Stimulated activated effector memory CD8-positive, alpha-beta T cell treated with anti-CD3 and anti-CD28 coated beads, Interleukin-12 subunit alpha, Interleukin-12 subunit beta, amount 100 ng/mL, for 72 hours (primary cell): ENCODE results near the gene ALG1.
"Not testable (repeated sequence)": the region's sequence is repeated elsewhere in the genome, so short reads cannot be mapped to it uniquely, and the experiment has no call there.

Source experiments
- ATAC-seq: fragments of 150-1000 bp; cut with Tn5 transposase; 2 replicates; pipeline ENCODE4 v1.10.0; 2021
- DNase-seq, 2 donors: peaks; one replicate each; pipeline ENCODE4 v3.0.0; 2021 to 2022; ENCODE audit warnings: low spot score in 2 of 2
- H3K27ac Mint-ChIP-seq: one replicate; pipeline ENCODE4 v1.8.0; 2022; ENCODE audit warnings: mild to moderate bottlenecking, mixed read lengths
- H3K36me3 Mint-ChIP-seq: one replicate; pipeline ENCODE4 v1.8.0; 2022; ENCODE audit warnings: mild to moderate bottlenecking, mixed read lengths
- H3K4me1 Mint-ChIP-seq: one replicate; pipeline ENCODE4 v1.8.0; 2022; ENCODE audit warnings: mixed read lengths
- H3K4me3 Mint-ChIP-seq: one replicate; pipeline ENCODE4 v1.8.0; 2022; ENCODE audit warnings: mild to moderate bottlenecking, mixed read lengths
- H3K9me3 Mint-ChIP-seq: one replicate; pipeline ENCODE4 v1.8.0; 2022; ENCODE audit warnings: mixed read lengths

ALG1 gene

GRCh38 chr16:5036228-5037156, 35.2 kb upstream of the ALG1 start:
- DNase-seq, result no peak
- Mint-ChIP-seq H3K27ac (no peak overlapping the region), H3K36me3 (no peaks in the 10 kb centered on the region), H3K9me3 (no peaks in the 10 kb centered on the region), H3K4me1 (peaks cover 29% of the 10 kb centered on the region), H3K4me3 (no peak overlapping the region)
- no peak for ATAC-seq

- peak overlapping the region; percentile 51 for H3K27ac Mint-ChIP-seq
- peaks cover 4% of the 10 kb centered on the region for H3K36me3 Mint-ChIP-seq
- peaks cover 8% of the 10 kb centered on the region for H3K4me1 Mint-ChIP-seq
- H3K9me3 Mint-ChIP-seq, result no peaks in the 10 kb centered on the region
- no peak overlapping the region for H3K4me3 Mint-ChIP-seq
- ATAC-seq (no peak), DNase-seq (no peak)
Observed at GRCh38 chr16:5040451-5040850, 31.2 kb upstream of the ALG1 start.

- Mint-ChIP-seq H3K36me3 (peaks cover 4% of the 10 kb centered on the region), H3K4me1 (peaks cover 8% of the 10 kb centered on the region)
Observed at GRCh38 chr16:5041600-5042133, 30.0 kb upstream of the ALG1 start.

GRCh38 chr16:5042574-5043171, 29.0 kb upstream of the ALG1 start:
- DNase-seq (no peak), ATAC-seq (no peak)
- no peak overlapping the region for H3K27ac Mint-ChIP-seq
- peaks cover 4% of the 10 kb centered on the region for H3K36me3 Mint-ChIP-seq
- no peak overlapping the region for H3K4me3 Mint-ChIP-seq
- peaks cover 8% of the 10 kb centered on the region for H3K4me1 Mint-ChIP-seq
- no peaks in the 10 kb centered on the region for H3K9me3 Mint-ChIP-seq

More at GRCh38 chr16:5041600-5042133, 30.0 kb upstream of the ALG1 start:
- DNase-seq, result no peak
- Mint-ChIP-seq H3K9me3 (no peaks in the 10 kb centered on the region), H3K27ac (no peak overlapping the region), H3K4me3 (no peak overlapping the region)
- no peak for ATAC-seq

GRCh38 chr16:5044011-5044540, 27.6 kb upstream of the ALG1 start:
- Mint-ChIP-seq H3K9me3 (no peaks in the 10 kb centered on the region), H3K36me3 (peaks cover 4% of the 10 kb centered on the region), H3K4me3 (no peak overlapping the region), H3K27ac (no peak overlapping the region), H3K4me1 (peaks cover 8% of the 10 kb centered on the region)
- ATAC-seq (no peak), DNase-seq (no peak)

- not testable (repeated sequence) for DNase-seq, H3K36me3 Mint-ChIP-seq, H3K27ac Mint-ChIP-seq, ATAC-seq, H3K4me3 Mint-ChIP-seq, H3K4me1 Mint-ChIP-seq, H3K9me3 Mint-ChIP-seq
Observed at GRCh38 chr16:5044581-5044980, 27.1 kb upstream of the ALG1 start.

- ATAC-seq (no peak), DNase-seq (no peak)
- Mint-ChIP-seq H3K9me3 (no peaks in the 10 kb centered on the region), H3K4me1 (peaks cover 8% of the 10 kb centered on the region), H3K36me3 (peaks cover 4% of the 10 kb centered on the region), H3K27ac (no peak overlapping the region), H3K4me3 (no peak overlapping the region)
Observed at GRCh38 chr16:5045499-5046115, 26.0 kb upstream of the ALG1 start.

- H3K4me3 Mint-ChIP-seq, result no peak overlapping the region
- no peaks in the 10 kb centered on the region for H3K9me3 Mint-ChIP-seq
- peak overlapping the region; percentile 1 for H3K27ac Mint-ChIP-seq
- H3K36me3 Mint-ChIP-seq, result peaks cover 4% of the 10 kb centered on the region
- ATAC-seq, result no peak
- H3K4me1 Mint-ChIP-seq, result no peaks in the 10 kb centered on the region
- DNase-seq, result no peak
Observed at GRCh38 chr16:5046914-5047313, 24.7 kb upstream of the ALG1 start.

- Mint-ChIP-seq H3K4me1 (no peaks in the 10 kb centered on the region), H3K27ac (no peak overlapping the region), H3K9me3 (no peaks in the 10 kb centered on the region), H3K4me3 (no peak overlapping the region), H3K36me3 (no peaks in the 10 kb centered on the region)
- no peak for DNase-seq
- ATAC-seq, result no peak
Observed at GRCh38 chr16:5054876-5055865, 16.5 kb upstream of the ALG1 start.

- no peak overlapping the region for H3K27ac Mint-ChIP-seq
- ATAC-seq, result peak; percentile 85
- DNase-seq, result peak; percentile 14 to 66
- no peaks in the 10 kb centered on the region for H3K9me3 Mint-ChIP-seq
- H3K4me1 Mint-ChIP-seq, result no peaks in the 10 kb centered on the region
- H3K4me3 Mint-ChIP-seq, result no peak overlapping the region
- H3K36me3 Mint-ChIP-seq, result no peaks in the 10 kb centered on the region
Observed at GRCh38 chr16:5056352-5056751, 15.3 kb upstream of the ALG1 start.

GRCh38 chr16:5058476-5058875, 13.2 kb upstream of the ALG1 start:
- no peak for ATAC-seq
- no peaks in the 10 kb centered on the region for H3K9me3 Mint-ChIP-seq
- H3K27ac Mint-ChIP-seq, result no peak overlapping the region
- H3K4me1 Mint-ChIP-seq, result no peaks in the 10 kb centered on the region
- no peaks in the 10 kb centered on the region for H3K36me3 Mint-ChIP-seq
- no peak for DNase-seq
- no peak overlapping the region for H3K4me3 Mint-ChIP-seq

GRCh38 chr16:5059386-5060072, 12.1 kb upstream of the ALG1 start:
- DNase-seq, result no peak

GRCh38 chr16:5060073-5060641, 11.5 kb upstream of the ALG1 start:
- Mint-ChIP-seq H3K36me3 (no peaks in the 10 kb centered on the region), H3K9me3 (no peaks in the 10 kb centered on the region), H3K4me1 (no peaks in the 10 kb centered on the region), H3K27ac (no peak overlapping the region), H3K4me3 (no peak overlapping the region)
- no peak for DNase-seq
- ATAC-seq, result no peak

More at GRCh38 chr16:5059386-5060072, 12.1 kb upstream of the ALG1 start:
- no peak for ATAC-seq
- no peaks in the 10 kb centered on the region for H3K4me1 Mint-ChIP-seq
- no peaks in the 10 kb centered on the region for H3K36me3 Mint-ChIP-seq
- no peak overlapping the region for H3K27ac Mint-ChIP-seq
- no peaks in the 10 kb centered on the region for H3K9me3 Mint-ChIP-seq
- H3K4me3 Mint-ChIP-seq, result no peak overlapping the region

GRCh38 chr16:5062051-5062450, 9.6 kb upstream of the ALG1 start:
- Mint-ChIP-seq H3K27ac (no peak overlapping the region), H3K4me3 (no peak overlapping the region), H3K9me3 (no peaks in the 10 kb centered on the region), H3K36me3 (no peaks in the 10 kb centered on the region), H3K4me1 (no peaks in the 10 kb centered on the region)
- DNase-seq (no peak), ATAC-seq (no peak)
